Hepatocyte (in vitro differentiated cells): Measurements from ENCODE around the gene OS9.

Source experiments
- EZH2 ChIP-seq: fragments of 200-600 bp; sonication (generic); IDR thresholded peaks from 2 replicates; pipeline ENCODE4 v1.6.1; 2016; ENCODE audit warnings: antibody characterized with exemption, mild to moderate bottlenecking, borderline replicate concordance
- EZH2phosphoT487 ChIP-seq: fragments of 200-600 bp; sonication (generic); IDR thresholded peaks from one replicate; pipeline ENCODE4 v1.6.1; 2018; ENCODE audit warnings: antibody characterized with exemption, mild to moderate bottlenecking, low read depth, moderate library complexity; ENCODE audit not compliant: unreplicated experiment, severe bottlenecking
- TF ChIP-seq, protein P1 (sequence below): fragments of 200-600 bp; sonication (generic); IDR thresholded peaks from 2 replicates; pipeline ENCODE4 v1.5.1; 2016; ENCODE audit warnings: antibody characterized with exemption, mild to moderate bottlenecking; ENCODE audit not compliant: poor library complexity

DNA sequence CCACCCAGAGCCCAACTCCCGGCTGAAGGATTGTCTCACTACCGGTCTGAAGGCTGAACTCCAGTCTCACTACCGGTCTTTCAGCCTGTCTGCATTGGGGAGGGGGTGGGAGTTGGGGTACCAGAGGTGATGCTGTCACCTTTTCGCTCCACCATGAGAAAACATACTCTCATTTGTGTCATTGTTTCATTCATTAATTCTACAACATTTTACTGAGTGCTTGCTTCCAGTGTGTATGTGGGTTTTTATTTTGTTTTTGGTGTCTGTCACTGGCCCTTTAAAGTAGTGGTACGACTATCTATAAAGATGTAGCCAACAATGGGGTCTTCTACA lies 58.7 kb downstream of the OS9 start:
- TF ChIP-seq, protein P1, sequence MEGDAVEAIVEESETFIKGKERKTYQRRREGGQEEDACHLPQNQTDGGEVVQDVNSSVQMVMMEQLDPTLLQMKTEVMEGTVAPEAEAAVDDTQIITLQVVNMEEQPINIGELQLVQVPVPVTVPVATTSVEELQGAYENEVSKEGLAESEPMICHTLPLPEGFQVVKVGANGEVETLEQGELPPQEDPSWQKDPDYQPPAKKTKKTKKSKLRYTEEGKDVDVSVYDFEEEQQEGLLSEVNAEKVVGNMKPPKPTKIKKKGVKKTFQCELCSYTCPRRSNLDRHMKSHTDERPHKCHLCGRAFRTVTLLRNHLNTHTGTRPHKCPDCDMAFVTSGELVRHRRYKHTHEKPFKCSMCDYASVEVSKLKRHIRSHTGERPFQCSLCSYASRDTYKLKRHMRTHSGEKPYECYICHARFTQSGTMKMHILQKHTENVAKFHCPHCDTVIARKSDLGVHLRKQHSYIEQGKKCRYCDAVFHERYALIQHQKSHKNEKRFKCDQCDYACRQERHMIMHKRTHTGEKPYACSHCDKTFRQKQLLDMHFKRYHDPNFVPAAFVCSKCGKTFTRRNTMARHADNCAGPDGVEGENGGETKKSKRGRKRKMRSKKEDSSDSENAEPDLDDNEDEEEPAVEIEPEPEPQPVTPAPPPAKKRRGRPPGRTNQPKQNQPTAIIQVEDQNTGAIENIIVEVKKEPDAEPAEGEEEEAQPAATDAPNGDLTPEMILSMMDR = no peak
- no peak for TF ChIP-seq EZH2
- no peak for TF ChIP-seq EZH2phosphoT487
